ENCODE results near the gene CAPN12.

- TF ChIP-seq CTCF (conservative IDR thresholded peaks at IDR 0.05 in 1 of 2, IDR thresholded peaks at IDR 0.05 in 1 of 2; ENCODE audit: extremely low read depth in 1 of 2, insufficient read depth in 1 of 2, low read depth in 1 of 2, low read length in 2 of 2), result no peak
- TF ChIP-seq EZH2 (IDR thresholded peaks at IDR 0.05; ENCODE audit: borderline replicate concordance, low read length), result no peak
Observed at GRCh38 chr19:38734176-38734425, 10.2 kb downstream of the CAPN12 start.

All from mammary epithelial cell (primary cell).